Panc1 (cell line): ENCODE results near the gene SKOR1. TPM values are rescaled to one million over a fixed set of nuclear protein-coding genes. Genes with fewer than 3 reads are reported as not detected.

ENCODE experiments used
- ATAC-seq: fragments of 200-7000 bp; cut with Tn5 transposase; 2 replicates; pipeline ENCODE4 v1.9.1; 2020; ENCODE audit warnings: mild to moderate bottlenecking, moderate library complexity
- BruUV-seq: library from RNA; stranded (reverse); fragments of 400-500 nt; replicated peaks from 2 replicates; lab custom pipeline; 2021; lab: Mats Ljungman, UMichigan
- CTCF ChIA-PET: fragments of 300-600 bp; sonication (Branson Sonifier 250); formaldehyde crosslinking; loops from one replicate; lab custom pipeline; 2022; ENCODE audit warnings: antibody characterized with exemption; lab: Charles Lee
- POLR2A ChIA-PET: fragments of 300-600 bp; sonication (Branson Sonifier 250); formaldehyde crosslinking; loops from one replicate; lab custom pipeline; 2022; ENCODE audit warnings: antibody characterized with exemption; lab: Charles Lee
- DNase-seq: peaks from one replicate; pipeline ENCODE4 v3.0.0-alpha.2; 2010; ENCODE audit warnings: low read depth, low spot score
- H3K27ac ChIP-seq: 2 replicates; pipeline ENCODE4 v1.5.1; 2011; ENCODE audit warnings: mild to moderate bottlenecking, low read length, inconsistent platforms
- H3K27me3 ChIP-seq: fragments of 200-500 bp; sonication (Bioruptor generic); 2 replicates; pipeline ENCODE4 v1.6.0; 2014; ENCODE audit warnings: low read length, inconsistent platforms; ENCODE audit not compliant: control insufficient read depth, insufficient read depth
- H3K36me3 ChIP-seq: fragments of 200-500 bp; sonication (Bioruptor generic); 2 replicates; pipeline ENCODE4 v1.5.1; 2014; ENCODE audit warnings: inconsistent platforms, mild to moderate bottlenecking, low read length, moderate library complexity; ENCODE audit not compliant: control insufficient read depth, insufficient read depth
- H3K4me1 ChIP-seq: 2 replicates; pipeline ENCODE4 v1.5.1; 2011; ENCODE audit warnings: inconsistent platforms, mild to moderate bottlenecking, low read length, moderate library complexity; ENCODE audit not compliant: control insufficient read depth, insufficient read depth
- H3K4me3 ChIP-seq, 2 experiments: 2 replicates each; pipeline ENCODE4 v1.5.1; 2011 to 2012; ENCODE audit warnings: low read depth in 2 of 2, low read length in 2 of 2, mild to moderate bottlenecking in 2 of 2, inconsistent platforms in 1 of 2, moderate library complexity in 1 of 2
- H3K9me3 ChIP-seq: fragments of 200-500 bp; sonication (Bioruptor generic); 2 replicates; pipeline ENCODE4 v1.5.1; 2014; ENCODE audit warnings: low read depth, mild to moderate bottlenecking, inconsistent platforms, low read length, moderate library complexity; ENCODE audit not compliant: control insufficient read depth, insufficient read depth
- CTCF ChIP-seq: fragments of 450-650 bp; IDR thresholded peaks from 2 replicates; pipeline ENCODE4 v1.5.1; 2017; ENCODE audit warnings: mild to moderate bottlenecking
- POLR2AphosphoS5 ChIP-seq: IDR thresholded peaks from 2 replicates; pipeline ENCODE4 v1.6.1; 2012; ENCODE audit warnings: mild to moderate bottlenecking, low read depth, low read length, moderate library complexity
- REST ChIP-seq, 2 experiments: IDR thresholded peaks; 2 replicates each; pipeline ENCODE4 v1.6.1; 2011 to 2012; ENCODE audit warnings: low read depth in 2 of 2, control low read depth in 1 of 2, low read length in 1 of 2, mild to moderate bottlenecking in 1 of 2, moderate library complexity in 1 of 2; ENCODE audit not compliant: insufficient read depth in 1 of 2
- SIN3A ChIP-seq: IDR thresholded peaks from 2 replicates; pipeline ENCODE4 v1.6.1; 2012; ENCODE audit warnings: low read depth, mild to moderate bottlenecking, low read length, moderate library complexity, borderline replicate concordance; ENCODE audit not compliant: insufficient read depth
- TCF7L2 ChIP-seq: IDR thresholded peaks from 2 replicates; pipeline ENCODE4 v1.6.1; 2011; ENCODE audit warnings: mild to moderate bottlenecking, low read depth, low read length, inconsistent platforms
- in situ Hi-C: cut with HindIII; loops from 2 replicates; pipeline ENCODE4 v1.10.0; 2016; ENCODE audit warnings: low sequenced_read_pairs, low pct_unique_long_range_greater_than_20kb
- intact Hi-C: fragments of 100-400 bp; cut with micrococcal nuclease; formaldehyde crosslinking; loops from one replicate; pipeline ENCODE4 v1.10.0; 2022; ENCODE audit not compliant: unreplicated experiment
- total RNA-seq: library from RNA; stranded (reverse); gene quantifications from one replicate; pipeline ENCODE4 v1.2.1, GENCODE V29; 2021; ENCODE audit not compliant: unreplicated experiment

SKOR1 gene
- total RNA-seq, 1 experiment from 2014 or later: 0.21 TPM

- ATAC-seq (no peak), DNase-seq (no peak)
- in situ Hi-C loops: no loop called here
- TF ChIP-seq REST (IDR thresholded peaks at IDR 0.05; ENCODE audit: insufficient read depth in 1 of 2, low read depth in 2 of 2, low read length in 1 of 2) (no peak), POLR2AphosphoS5 (no peak), SIN3A (no peak), CTCF (no peak)
- intact Hi-C loops: no loop called here
- no peak overlapping the region for H3K4me3 ChIP-seq
- H3K4me1 ChIP-seq: no peaks in the 10 kb centered on the region
- no TSS peak for BruUV-seq
- ChIA-PET CTCF (no interaction called here), POLR2A (no interaction called here)
- no peaks in the 10 kb centered on the region for H3K36me3 ChIP-seq
- peaks cover 2% of the 10 kb centered on the region; the same call in 1 of the 2 replicates for H3K27me3 ChIP-seq
- no peak overlapping the region for H3K27ac ChIP-seq
- no peaks in the 10 kb centered on the region for H3K9me3 ChIP-seq
Observed at GRCh38 chr15:67816668-67817067, 8.6 kb upstream of the SKOR1 start.

GRCh38 chr15:67818464-67818863, 6.8 kb upstream of the SKOR1 start:
- TF ChIP-seq REST (IDR thresholded peaks at IDR 0.05; ENCODE audit: insufficient read depth in 1 of 2, low read depth in 2 of 2, low read length in 1 of 2): no peak
- no peak for TF ChIP-seq POLR2AphosphoS5
- no peak for TF ChIP-seq TCF7L2
- TF ChIP-seq CTCF: no peak
- TF ChIP-seq SIN3A: no peak
- no peaks in the 10 kb centered on the region for H3K9me3 ChIP-seq
- H3K4me1 ChIP-seq: no peaks in the 10 kb centered on the region
- DNase-seq (no peak), ATAC-seq (no peak)
- ChIA-PET CTCF (no interaction called here), POLR2A (no interaction called here)
- intact Hi-C loops: no loop called here
- BruUV-seq: no TSS peak
- in situ Hi-C loops: no loop called here
- H3K27ac ChIP-seq: no peak overlapping the region
- no peaks in the 10 kb centered on the region for H3K36me3 ChIP-seq
- H3K4me3 ChIP-seq: no peak overlapping the region
- H3K27me3 ChIP-seq: peaks cover 10% of the 10 kb centered on the region
